ENCODE measurements around the gene MBD2. TPM values are rescaled to one million over a fixed set of nuclear protein-coding genes. Genes with fewer than 3 reads are reported as not detected.

Gene MBD2
- total and polyA plus RNA-seq, 2 of the 8 experiments (the other 6 are each of a cell fraction or from before 2014, with no cell fraction given): 36.2 to 52.7 TPM

GRCh38 chr18:54250846-54251261 is 26.4 kb upstream of the MBD2 start:
- H3K27me3 ChIP-seq (replicated peaks in 1 of 4; ENCODE audit: control insufficient read depth in 3 of 4, extremely low read depth in 1 of 4, insufficient read depth in 3 of 4, low read length in 3 of 4): no peaks in the 10 kb centered on the region
- DNase-seq (ENCODE audit: low read depth in 1 of 2, low spot score in 2 of 2) (no peak), FAIRE-seq (no peak)
- H4K5ac ChIP-seq (ENCODE audit: insufficient read length, low read depth, low read length): no peak overlapping the region
- H3K9ac ChIP-seq (replicated peaks in 1 of 4; ENCODE audit: extremely low read depth in 1 of 4, low read depth in 3 of 4, low read length in 3 of 4): no peak overlapping the region
- no peak overlapping the region for H3K14ac ChIP-seq (ENCODE audit: insufficient read length)
- no peak overlapping the region for H2AK5ac ChIP-seq (ENCODE audit: low read depth, low read length)
- H3K23me2 ChIP-seq (ENCODE audit: low read depth, low read length): no peaks in the 10 kb centered on the region
- no peak overlapping the region for H3K27ac ChIP-seq (ENCODE audit: low read depth, low read length)
- no peaks in the 10 kb centered on the region; a peak in 1 of 4 replicates for H3K9me3 ChIP-seq (ENCODE audit: insufficient read depth in 2 of 2, low read depth in 1 of 2, low read length in 1 of 2)
- H4K20me1 ChIP-seq (replicated peaks in 1 of 2; ENCODE audit: control insufficient read depth in 1 of 2, insufficient read depth in 2 of 2, low read length in 2 of 2): no peaks in the 10 kb centered on the region
- H3K79me1 ChIP-seq (ENCODE audit: low read depth, low read length): no peaks in the 10 kb centered on the region
- ChIA-PET CTCF (ENCODE audit: partially characterized antibody) (interaction anchor here (0.6 to 1.5 kb wide), 4 partner anchors 18 to 124 kb away, joined by 3 read pairs; partner anchors contain the start of gene POLI), POLR2A (ENCODE audit: partially characterized antibody) (interaction anchor here (0.8 to 2.2 kb wide), 2 partner anchors 10 to 19 kb away, joined by 3 to 11 read pairs; partner anchors contain the start of gene POLI)
- H3K4ac ChIP-seq (replicated peaks; ENCODE audit: insufficient read length, low read depth, low read length): no peak overlapping the region
- H3K23ac ChIP-seq (ENCODE audit: insufficient read length): no peak overlapping the region
- H3K18ac ChIP-seq (ENCODE audit: extremely low read depth, low read length): no peak overlapping the region
- no peak overlapping the region for H3K4me3 ChIP-seq (ENCODE audit: extremely low read depth in 1 of 4, insufficient read depth in 2 of 4, low read depth in 3 of 4, low read length in 4 of 4)
- no peak overlapping the region for H2BK5ac ChIP-seq (ENCODE audit: low read depth, low read length)
- H4K8ac ChIP-seq (ENCODE audit: extremely low read depth, insufficient read depth, low read length): no peak overlapping the region
- no peak overlapping the region for H2BK12ac ChIP-seq (ENCODE audit: low read depth, low read length)
- H3K79me2 ChIP-seq (ENCODE audit: control insufficient read depth in 1 of 2, insufficient read depth in 2 of 2, low read length in 2 of 2): no peaks in the 10 kb centered on the region
- H4K91ac ChIP-seq (replicated peaks; ENCODE audit: insufficient read length, low read length): peak overlapping the region; percentile 34
- no peak overlapping the region for H3K56ac ChIP-seq (replicated peaks; ENCODE audit: insufficient read length, low read depth, low read length)
- H3K4me2 ChIP-seq (ENCODE audit: insufficient read depth in 1 of 2, low read depth in 2 of 2, low read length in 2 of 2): no peak overlapping the region
- no peaks in the 10 kb centered on the region for H3K36me3 ChIP-seq (ENCODE audit: control insufficient read depth in 2 of 4, insufficient read depth in 4 of 4, low read length in 3 of 4)
- H2BK15ac ChIP-seq (ENCODE audit: low read length): no peak overlapping the region
- H2BK20ac ChIP-seq (ENCODE audit: low read length): no peak overlapping the region
- no peak overlapping the region for H2AFZ ChIP-seq (ENCODE audit: low read length)
- no peak for TF ChIP-seq KDM4A (IDR thresholded peaks at IDR 0.05; ENCODE audit: low read depth, low read length, severe bottlenecking)
- TF ChIP-seq CHD1 (IDR thresholded peaks at IDR 0.05; ENCODE audit: low read depth, low read length): no peak
- no peak for TF ChIP-seq SIN3A (conservative IDR thresholded peaks at IDR 0.05 in 1 of 2, IDR thresholded peaks at IDR 0.05 in 1 of 2; ENCODE audit: low read depth in 1 of 2, low read length in 2 of 2)
- TF ChIP-seq POLR2A (IDR thresholded peaks at IDR 0.05; ENCODE audit: control extremely low read depth in 1 of 2, low read depth in 2 of 2, low read length in 2 of 2): no peak
- TF ChIP-seq, protein P1, sequence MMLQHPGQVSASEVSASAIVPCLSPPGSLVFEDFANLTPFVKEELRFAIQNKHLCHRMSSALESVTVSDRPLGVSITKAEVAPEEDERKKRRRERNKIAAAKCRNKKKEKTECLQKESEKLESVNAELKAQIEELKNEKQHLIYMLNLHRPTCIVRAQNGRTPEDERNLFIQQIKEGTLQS (IDR thresholded peaks at IDR 0.05; ENCODE audit: insufficient read depth, low read depth, low read length): no peak
- TF ChIP-seq POU5F1 (IDR thresholded peaks at IDR 0.05; ENCODE audit: low read depth, low read length): no peak
- TF ChIP-seq CTCF (IDR thresholded peaks at IDR 0.05; ENCODE audit: control extremely low read depth in 1 of 3, insufficient read depth in 1 of 3, low read depth in 1 of 3, low read length in 3 of 3): no peak
- TF ChIP-seq YY1 (IDR thresholded peaks at IDR 0.05; ENCODE audit: low read depth, low read length): no peak
- 94% methylated on average over 2 of the region's 2 CpGs; no CpG with 5 or more reads in 1 of the 2 experiments for WGBS, 2 experiments (ENCODE audit: extremely low coverage in 1 of 2, insufficient coverage in 1 of 2, insufficient read length in 1 of 2, insufficient replicate concordance in 2 of 2, low coverage in 1 of 2, low lambda C conversion rate in 2 of 2, missing lambda C conversion rate in 1 of 2)
- H2BK120ac ChIP-seq (replicated peaks; ENCODE audit: low read depth, low read length): no peak overlapping the region
- H3K4me1 ChIP-seq (replicated peaks in 1 of 4; ENCODE audit: control insufficient read depth in 3 of 4, insufficient read depth in 4 of 4, low read length in 3 of 4): peaks cover 0 to 22% (median 12%) of the 10 kb centered on the region in 4 experiments; a peak in 5 of 7 replicates

All from H1 (cell line).